Astrocyte of the spinal cord (primary cell): Measurements from ENCODE around the gene ZNF836.

Experiments used
- DNase-seq: peaks from one replicate; pipeline ENCODE4 v3.0.0; 2011; ENCODE audit warnings: low read depth, low spot score
- H3K4me3 ChIP-seq: 2 replicates; pipeline ENCODE4 v1.5.1; 2011; ENCODE audit warnings: low read depth, mild to moderate bottlenecking, low read length, moderate library complexity
- CTCF ChIP-seq: IDR thresholded peaks from 2 replicates; pipeline ENCODE4 v1.5.1; 2012; ENCODE audit warnings: low read depth, mild to moderate bottlenecking, low read length, inconsistent platforms
- in situ Hi-C: cut with HindIII; loops from 2 replicates; pipeline ENCODE4 v1.10.0; 2017; ENCODE audit warnings: low sequenced_read_pairs

ZNF836 gene

GRCh38 chr19:52155596-52156359 is 15.6 kb downstream of the ZNF836 start:
- no peak for DNase-seq
- H3K4me3 ChIP-seq = no peak overlapping the region
- no peak for TF ChIP-seq CTCF
- in situ Hi-C loops = no loop called here

GRCh38 chr19:52148256-52148655 is 23.2 kb downstream of the ZNF836 start:
- in situ Hi-C loops = no loop called here
- H3K4me3 ChIP-seq = no peak overlapping the region
- no peak for TF ChIP-seq CTCF
- DNase-seq = no peak

GRCh38 chr19:52142001-52142595 is 29.3 kb downstream of the ZNF836 start:
- no peak for TF ChIP-seq CTCF
- in situ Hi-C loops = no loop called here
- no peak for DNase-seq
- H3K4me3 ChIP-seq = no peak overlapping the region

DNA sequence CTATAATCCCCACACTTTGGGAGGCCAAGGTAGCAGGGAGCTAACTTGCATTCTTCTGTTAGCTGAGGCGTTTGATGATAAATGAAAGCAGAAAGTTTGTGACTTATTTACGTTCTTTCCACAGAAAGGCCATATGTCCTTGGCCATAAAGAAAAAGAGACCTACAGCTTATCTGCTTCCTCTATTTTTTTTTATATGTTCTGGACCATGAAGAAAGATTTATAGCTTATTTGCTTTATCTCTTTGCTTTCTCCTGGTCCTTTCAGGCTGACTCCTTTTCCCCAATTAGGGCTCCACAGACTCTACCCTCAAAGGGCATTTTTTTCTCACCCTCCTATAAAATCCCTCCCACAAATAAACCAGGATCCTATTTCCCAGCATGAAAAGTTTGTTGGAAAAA is 30.2 kb downstream of the ZNF836 start:
- in situ Hi-C loops = no loop called here

DNA sequence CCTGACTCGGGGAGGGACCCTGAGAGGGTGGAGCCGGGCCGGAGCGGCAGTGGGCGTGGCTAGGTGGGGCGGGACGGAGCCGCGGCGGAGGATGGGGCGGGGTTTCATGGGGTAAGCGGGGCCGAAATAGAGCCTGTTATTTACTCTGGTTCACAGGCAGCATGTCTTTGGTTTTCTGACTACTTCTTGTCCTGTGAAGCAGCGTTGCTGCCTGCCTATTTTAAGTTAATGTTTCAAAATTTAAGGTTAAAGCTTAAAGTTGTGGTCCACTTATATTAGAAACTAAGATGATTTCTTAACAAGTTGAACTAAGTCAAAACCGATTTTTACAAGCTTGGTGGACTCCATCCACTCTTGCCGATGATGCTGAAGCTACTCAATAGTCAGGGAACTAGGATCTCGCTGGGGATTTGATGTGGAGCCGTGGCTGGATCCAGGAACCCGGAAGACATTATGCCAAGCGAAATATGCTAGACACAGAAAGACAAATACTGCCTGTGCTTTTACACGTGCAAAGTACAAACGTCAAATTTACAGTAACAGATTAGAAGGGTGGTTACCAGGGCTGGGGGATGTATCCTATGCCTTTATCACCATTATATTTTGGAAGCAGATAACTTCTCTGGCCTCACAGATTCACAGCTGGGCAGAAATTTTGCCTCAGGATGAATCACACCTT is 31.2 kb downstream of the ZNF836 start:
- DNase-seq = no peak
- TF ChIP-seq CTCF = no peak
- peak overlapping the region; percentile 78 for H3K4me3 ChIP-seq
- in situ Hi-C loops = no loop called here

More for the DNA sequence above, 30.2 kb downstream of the ZNF836 start:
- H3K4me3 ChIP-seq = no peak overlapping the region
- no peak for TF ChIP-seq CTCF
- DNase-seq = no peak

DNA sequence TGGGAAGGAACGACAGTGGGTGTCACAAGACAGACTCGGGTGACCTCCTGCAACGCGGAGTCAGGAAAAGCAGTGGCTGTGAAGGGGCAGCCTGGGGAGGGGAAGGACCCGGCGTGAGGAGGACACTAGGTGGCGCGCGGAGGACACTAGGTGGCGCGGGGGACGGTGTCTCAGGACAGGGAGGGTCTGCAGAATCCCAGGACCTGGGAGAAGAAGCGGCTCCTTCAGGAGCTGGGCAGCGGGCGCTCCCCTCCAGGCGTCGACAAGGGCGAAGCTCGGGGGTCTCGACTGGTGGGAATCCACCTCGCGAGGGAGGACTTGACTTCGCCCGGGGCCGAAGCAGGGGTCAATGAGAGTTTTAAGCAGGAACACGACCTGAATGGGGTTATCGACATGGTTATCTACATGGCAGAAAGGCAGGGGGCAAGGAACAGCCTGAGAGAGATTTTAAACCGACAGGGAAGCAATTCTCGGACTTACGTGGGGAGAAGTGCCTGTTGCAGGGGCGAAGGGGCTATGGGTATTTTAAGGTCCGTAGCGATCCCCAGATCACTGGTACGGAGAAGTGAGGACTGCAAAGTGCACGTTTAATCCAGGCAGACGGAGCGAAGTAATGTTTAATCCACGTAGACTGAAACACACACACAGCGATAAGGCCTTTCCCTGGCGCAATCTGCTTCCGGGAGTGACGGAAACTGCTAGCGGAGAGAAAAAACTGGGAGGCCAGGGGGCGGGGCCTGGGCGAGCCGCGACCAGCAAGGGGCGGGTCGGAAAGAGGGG is 32.0 kb downstream of the ZNF836 start, which contains the start of gene ZNF616:
TSS of gene ZNF616 (minus strand) at position 687 of the 780 bp plus-strand sequence. CDS start 9,426 bp downstream, outside the sequence.
- peak; percentile 84 for TF ChIP-seq CTCF
- peak; percentile 94 for DNase-seq
- in situ Hi-C loops = no loop called here
- peak within 1 kb of the TSS; percentile 78 for H3K4me3 ChIP-seq
